Activated CD4-positive, CD25-positive, alpha-beta regulatory T cell (primary cell): Measurements from ENCODE around the gene PDSS2.
"Not testable (repeated sequence)": the region's sequence is repeated elsewhere in the genome, so short reads cannot be mapped to it uniquely, and the experiment has no call there.

Experiments
- DNase-seq, 4 experiments: peaks; one replicate each; lab custom pipeline; 2025; lab: John Stamatoyannopoulos, UW

The PDSS2 gene

DNA sequence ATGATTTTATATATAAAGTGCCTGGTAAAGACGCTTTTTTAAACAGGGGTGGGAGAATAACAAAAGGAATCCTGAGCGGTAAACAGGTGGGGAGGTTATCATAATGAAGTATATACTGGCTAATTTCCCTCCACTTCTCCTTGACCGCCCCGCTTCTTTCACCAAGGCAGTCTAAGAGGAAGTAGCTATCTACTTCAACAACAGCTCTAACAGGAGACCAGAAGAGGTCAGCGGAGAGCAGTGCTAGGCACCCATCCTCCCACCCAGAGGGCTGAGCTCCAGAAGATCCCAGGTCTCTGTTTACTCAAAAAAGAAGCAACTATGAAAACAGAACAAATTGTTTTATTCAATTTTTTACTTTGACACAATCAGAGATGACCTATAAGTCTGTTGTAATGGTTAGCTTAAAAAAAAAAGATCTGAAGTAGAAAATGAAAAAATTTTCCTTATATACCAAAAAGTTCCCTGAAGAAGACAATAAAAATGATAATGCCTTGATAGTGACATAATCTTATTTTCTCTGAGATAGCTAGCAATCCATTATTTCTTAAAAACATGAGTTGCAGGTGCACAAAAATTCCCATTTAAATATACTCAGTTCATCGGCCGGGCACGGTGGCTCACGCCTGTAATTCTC, 141.1 kb downstream of the PDSS2 start:
- no peak for DNase-seq

DNA sequence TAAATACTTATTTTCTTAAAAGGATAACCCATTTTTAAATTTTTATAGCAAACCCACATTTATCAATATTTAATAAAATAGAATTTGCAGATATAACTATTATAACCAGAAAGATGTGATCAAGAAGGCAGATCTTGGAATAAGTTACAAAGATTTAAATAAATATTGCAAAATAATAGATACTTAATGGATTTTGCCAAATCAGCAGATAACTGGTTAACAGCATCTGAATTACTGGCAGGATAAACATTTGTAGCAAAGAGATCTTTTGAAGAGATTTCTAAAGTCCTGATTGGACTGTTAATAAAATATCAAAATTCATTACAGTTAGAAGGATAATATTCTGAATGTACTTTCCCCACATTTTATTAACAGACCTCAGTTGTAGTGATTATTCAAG, 144.2 kb downstream of the PDSS2 start:
- no peak for DNase-seq

DNA sequence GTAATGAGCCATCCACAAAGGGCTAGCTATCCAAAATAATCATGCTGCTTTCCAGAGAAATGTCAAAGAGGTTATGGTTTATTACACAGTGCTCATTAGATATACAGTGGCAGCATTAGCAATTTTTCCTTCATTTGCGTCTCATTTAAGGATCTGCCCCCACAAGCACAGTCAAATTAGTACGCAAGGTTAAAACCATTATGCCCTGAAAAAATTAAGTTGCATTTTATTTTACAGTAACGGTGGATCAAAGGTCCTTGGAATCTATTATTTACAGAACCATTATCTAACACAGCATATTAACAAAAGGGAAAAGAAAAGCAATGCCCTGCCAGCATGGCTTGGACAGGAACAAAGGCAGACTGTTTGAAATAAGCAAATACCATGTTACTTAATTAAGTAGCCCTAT, 144.8 kb downstream of the PDSS2 start:
- no peak for DNase-seq

DNA sequence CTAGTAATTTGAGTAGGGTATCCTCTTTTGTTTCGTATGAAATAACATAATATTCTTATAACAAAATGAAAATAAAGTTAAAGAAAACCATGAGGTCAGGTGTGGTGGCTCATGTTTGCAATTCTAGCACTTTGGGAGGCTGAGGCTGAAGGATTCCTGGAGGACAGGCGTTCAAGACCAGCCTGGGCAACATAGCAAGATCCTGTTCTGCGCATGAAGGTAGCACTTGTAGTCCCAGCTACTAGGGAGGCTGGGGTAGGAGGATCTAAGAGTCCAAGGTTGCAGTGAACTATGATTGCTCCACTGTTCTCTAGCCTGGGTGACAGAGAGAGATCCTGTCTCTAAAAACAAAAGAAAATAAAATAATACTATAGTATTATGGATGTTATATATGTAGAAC, 145.6 kb downstream of the PDSS2 start:
- no peak for DNase-seq

DNA sequence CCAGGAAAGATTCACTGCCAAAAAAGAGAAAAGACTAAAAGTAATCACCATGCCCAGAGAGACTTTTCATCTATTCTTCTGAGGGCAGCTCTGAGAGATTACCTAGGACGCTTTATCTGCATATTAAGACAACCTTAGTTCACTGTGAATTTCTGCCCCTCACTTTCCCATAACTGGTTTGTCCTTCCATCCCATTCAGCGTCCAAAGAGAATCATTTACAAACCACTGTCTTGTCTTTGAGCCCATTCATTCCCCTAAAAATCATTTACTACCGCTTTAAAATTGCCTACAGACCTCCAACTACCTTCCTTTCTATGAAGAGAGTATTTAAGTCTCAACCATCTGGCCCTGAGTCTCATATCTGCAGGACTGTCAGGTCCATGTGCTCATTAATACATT, 149.0 kb downstream of the PDSS2 start:
- DNase-seq: no peak

DNA sequence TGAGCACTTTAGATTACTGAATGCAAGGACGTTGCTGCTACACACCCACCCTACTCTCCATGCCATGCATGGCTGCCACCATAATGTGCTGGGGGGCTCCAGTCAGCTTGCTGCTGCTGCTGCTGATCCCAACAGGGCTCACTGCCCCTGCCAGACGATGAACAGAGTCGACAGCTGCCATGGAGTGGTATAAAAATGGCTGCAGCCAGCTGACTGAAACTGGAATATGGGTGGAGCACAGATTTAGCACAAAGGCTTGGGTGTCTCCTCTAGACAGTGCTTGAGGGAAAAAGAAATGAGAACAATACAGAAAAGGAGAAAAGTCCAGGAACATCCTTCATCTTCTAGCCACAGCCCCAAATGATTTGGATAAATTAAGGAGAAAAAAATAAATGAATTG, 150.7 kb downstream of the PDSS2 start:
- DNase-seq: no peak

DNA sequence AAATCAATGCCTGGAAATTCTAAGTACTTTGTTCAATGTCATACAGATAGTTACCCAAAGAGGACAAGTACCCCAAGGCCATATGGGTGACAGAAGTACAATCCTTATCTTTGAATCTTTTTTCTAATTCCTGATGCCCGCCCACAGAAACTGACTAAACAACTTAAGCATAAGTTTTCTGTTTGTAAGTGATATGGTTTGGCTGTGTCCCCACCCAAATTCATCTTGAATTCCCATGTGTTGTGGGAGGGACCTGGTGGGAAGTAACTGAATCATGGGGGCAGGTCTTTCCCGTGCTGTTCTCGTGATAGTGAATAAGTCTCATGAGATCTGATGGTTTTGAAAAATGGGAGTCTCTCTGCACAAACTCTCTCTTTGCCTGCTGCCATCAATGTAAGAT, 153.4 kb downstream of the PDSS2 start:
- not testable (repeated sequence) for DNase-seq

DNA sequence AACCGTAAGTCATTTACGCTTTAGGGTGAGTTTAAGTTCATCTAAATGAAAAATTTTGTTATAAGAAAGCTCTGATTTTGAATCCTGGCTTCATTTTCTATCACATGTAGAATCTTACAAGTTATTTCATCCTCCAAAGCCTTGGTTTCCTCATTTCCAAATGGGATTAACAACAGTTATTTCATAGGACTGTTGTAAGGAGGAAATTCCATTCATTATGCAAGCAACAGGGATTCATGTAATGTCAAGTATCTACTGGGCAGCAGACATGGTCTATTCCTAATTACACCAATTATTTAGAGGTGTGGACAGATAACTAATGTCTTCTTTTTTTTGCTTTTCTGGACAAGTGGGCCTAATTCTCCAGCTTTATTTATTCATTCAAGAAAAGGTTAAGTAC, 154.0 kb downstream of the PDSS2 start:
- DNase-seq: no peak

DNA sequence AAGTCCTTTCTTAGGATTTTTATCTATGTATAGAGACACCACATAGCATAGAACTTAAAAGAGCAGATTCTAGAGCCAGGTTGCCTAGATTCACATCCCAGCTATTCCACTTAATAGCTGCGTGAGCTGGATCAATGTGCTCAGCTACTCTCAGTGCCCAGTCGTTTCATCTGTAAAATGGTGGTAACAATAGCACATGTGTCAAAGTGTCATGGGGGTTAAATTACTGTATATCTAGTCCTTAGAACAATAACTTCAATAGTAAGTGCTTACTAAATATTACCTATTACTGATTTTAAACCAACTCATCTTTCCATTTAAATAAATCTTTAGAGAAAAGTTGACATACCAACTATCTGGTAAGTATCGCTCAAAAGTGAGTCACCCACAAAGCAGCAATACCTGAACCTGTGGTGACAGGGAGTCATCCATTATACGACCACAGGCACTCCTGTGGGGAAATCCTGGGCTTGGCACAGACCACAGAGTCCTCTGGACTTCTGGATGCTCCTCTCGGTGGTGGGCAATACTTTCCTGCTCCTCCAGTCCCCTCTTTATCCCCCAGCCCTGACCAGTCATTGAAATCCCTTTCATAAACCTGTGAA, 154.8 kb downstream of the PDSS2 start:
- no peak for DNase-seq

DNA sequence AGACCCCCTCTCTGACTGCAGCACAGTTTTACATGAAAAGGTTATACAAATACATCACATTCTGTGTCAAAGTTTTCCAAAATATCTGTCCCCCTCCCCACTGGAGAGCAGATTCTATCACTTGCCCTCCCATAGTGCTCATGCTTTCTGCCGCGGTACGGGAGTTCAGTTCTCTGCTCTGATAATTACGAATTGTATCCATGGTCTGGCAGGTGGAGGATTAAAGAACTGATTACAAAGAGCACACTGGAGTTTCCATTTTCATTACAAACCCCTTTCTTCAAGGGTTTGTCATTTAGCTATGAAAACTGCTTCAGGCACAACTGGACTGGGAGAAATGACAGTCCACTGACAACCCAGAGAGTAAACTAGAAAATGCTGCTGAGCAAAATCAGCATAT, 166.0 kb downstream of the PDSS2 start:
- no peak for DNase-seq

DNA sequence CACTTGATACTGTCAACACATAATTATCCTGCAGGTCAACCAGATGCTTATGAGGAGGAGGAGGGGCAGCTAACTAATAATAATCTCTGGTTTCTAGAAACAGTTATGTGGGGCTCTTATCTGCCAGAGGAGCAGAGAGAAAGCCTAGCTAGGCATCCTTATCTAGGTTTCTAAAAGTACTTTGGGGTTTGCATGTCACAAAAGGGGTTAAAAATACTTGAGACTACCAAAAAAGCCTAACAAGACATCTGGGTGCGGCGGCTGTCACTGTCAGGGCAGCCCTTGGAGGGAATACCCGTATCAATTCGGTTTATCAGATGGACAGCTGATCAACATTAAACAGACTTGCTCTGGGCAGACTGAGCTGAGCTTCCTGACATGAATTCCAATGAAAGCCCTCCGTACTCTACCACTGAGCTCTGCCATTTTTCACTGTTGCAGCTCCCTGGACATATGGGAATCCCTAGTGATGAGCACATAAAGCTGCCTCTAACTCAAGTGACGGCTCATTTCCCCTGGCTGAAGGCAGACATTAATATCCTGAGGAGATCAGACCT, 166.6 kb downstream of the PDSS2 start:
- no peak for DNase-seq

DNA sequence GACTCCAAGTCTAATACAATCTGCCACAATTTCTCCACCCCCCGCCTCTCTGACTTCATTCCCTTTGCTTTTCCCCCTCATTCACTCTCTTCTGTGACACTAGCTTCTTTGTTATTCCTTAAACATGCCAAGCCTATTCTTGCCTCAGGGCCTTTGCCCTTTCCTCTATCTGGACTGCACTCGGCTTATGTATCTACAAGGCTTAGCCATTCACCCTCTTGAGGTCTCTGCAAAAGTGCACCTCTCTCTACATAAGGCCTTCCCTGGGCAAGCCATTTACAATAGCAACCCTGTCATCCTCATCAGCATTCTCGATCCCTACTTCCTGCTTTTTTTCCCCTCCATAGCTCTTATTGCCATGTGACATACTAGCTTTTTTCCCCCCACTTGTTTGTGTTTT, 168.9 kb downstream of the PDSS2 start:
- no peak for DNase-seq

DNA sequence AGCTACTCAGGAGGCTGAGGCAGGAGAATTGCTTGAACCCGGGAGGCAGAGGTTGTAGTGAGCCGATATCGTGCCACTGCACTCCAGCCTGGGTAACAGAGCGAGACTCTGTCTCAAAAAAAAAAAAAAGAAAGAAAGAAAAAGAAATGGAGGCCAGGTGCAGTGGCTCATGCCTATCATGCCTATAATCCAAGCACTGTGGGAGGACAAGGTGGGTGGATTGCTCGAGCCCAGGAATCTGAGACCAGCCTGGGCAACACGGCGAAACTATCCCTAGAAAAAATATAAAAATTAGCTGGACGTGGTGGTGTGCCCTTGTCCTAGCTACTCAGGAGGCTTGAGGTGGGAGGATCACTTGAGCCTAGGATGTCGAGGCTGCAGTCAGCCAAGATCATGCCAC, 170.1 kb downstream of the PDSS2 start:
- DNase-seq: not testable (repeated sequence)

DNA sequence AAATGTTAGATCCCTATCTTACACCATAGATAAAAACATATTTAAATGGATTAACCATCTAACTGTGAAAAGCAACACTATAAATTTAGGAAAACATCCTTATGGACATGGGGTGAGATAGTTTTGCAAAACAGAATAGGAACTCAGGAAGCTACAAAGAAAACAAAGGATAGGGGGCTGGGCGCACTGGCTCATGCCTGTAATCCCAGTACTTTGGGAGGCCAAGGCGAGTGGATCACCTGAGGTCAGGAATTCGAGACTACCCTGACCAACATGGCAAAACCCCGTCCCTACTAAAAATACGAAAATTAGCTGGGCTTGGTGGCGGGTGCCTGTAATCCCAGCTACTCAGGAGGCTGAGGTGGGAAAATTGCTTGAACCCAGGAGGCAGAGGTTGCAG, 173.7 kb downstream of the PDSS2 start:
- DNase-seq: not testable (repeated sequence)

DNA sequence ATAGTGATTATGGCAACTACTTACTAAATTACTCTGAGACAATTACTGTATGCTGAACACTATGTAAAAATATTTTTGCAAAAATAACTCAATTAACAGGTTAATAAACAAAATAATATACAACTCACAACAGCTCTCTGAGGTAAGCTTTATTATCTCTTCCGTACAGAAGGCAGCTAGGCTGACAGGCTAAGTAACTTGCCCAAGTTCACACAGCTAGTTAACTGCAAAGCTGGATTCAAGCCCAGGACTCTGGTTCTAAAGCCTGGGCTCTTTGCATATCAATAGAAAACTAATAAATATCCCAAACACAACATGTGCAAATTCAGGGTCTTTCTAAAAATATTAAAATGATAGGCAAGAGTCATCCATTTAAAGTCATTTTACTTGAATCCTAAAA, 174.6 kb downstream of the PDSS2 start:
- no peak for DNase-seq

DNA sequence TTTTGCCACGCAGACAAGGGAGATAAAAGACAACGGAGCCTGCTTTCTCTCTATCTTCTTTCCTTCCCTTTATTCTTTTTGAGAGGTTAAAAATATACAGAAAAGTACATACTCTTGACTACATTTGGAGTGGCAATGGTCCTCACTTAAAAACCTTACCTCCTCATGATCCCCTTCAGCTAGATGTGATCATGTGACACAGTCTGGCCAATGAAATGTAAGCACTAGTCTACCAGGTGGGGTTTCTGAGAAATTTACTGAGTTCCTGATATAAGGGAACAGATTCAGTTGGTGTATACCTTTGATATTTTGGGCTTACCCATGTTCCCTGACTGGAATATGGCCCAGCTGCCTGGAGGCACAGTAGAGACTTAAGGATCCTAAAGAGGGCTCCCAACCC, 178.6 kb downstream of the PDSS2 start:
- no peak for DNase-seq

DNA sequence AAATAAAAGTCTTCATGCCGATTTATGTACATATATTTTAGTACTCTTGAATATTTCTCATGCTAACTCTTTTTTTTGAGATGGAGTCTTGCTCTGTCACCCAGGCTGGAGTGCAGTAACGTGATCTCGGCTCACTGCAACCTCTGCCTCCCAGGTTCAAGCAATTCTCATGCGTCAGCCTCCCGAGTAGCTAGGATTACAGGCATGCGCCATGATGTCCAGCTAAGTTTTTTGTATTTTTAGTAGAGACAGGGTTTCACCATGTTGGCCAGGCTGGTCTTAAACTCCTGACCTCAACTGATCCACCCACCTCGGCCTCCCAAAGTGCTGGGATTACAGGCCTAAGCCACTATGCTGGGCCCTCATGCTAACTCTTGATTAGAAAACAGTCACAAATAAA, 179.4 kb downstream of the PDSS2 start:
- DNase-seq: not testable (repeated sequence)

DNA sequence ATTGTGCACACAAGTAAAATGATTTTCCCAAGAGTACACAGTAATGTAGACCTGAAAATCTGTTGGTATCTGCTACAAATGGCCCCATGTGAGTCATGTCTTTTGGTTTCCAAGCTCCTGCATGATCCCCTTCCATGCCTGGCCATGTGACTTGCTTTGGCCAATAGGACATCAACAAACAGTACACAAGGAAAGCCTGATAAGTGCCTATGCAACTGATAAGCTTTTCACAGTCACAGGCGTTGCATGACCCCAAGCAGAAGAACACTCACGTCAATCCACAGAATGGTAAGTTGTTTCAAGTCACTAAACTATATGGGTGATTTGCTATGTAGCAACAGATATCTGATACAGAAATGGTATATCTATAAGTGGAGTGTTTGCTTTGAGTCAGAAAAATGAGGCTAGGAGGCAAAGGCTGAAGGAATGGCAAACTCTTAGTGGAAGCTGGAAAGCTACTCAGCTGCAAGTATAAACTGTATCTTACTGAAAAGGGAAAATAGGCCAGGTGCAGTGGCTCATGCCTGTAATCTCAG, 184.0 kb downstream of the PDSS2 start:
- no peak for DNase-seq

DNA sequence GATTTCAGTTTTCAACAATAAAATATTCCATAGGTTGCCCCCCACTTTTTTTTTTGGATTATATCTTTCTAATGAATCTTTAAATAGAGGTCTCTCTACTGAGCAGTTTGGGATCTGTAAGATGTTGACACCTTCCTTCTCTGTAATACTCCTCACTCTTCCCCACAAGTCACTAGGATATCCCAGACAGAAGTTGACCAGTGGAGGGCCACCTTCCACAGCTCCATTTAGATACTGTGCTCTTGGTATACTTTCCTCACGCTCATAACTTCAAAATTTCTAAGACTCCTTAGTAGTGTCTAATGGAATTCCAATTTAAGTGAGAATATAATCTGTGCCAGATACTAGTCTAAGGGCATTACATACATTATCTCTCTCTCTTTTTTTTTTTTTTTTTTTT, 185.1 kb downstream of the PDSS2 start:
- no peak for DNase-seq

DNA sequence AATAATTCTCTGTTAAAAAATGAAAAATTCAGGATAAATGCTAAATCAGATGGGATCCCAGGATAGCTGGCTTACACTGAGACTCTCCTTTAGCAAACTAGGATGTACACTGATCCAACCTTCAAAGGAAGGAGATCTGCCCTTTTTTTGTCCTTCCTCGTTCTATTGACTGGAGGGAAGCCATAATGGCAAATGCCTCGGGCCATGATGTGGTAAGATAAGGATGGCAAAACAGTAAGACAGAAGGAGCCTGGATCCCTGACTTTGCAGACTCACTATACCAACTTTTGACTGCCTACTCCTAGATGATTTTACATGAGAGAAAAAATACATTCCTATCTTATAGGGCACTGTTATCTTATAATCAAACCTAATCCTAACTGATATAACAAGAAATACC, 187.1 kb downstream of the PDSS2 start:
- no peak for DNase-seq

DNA sequence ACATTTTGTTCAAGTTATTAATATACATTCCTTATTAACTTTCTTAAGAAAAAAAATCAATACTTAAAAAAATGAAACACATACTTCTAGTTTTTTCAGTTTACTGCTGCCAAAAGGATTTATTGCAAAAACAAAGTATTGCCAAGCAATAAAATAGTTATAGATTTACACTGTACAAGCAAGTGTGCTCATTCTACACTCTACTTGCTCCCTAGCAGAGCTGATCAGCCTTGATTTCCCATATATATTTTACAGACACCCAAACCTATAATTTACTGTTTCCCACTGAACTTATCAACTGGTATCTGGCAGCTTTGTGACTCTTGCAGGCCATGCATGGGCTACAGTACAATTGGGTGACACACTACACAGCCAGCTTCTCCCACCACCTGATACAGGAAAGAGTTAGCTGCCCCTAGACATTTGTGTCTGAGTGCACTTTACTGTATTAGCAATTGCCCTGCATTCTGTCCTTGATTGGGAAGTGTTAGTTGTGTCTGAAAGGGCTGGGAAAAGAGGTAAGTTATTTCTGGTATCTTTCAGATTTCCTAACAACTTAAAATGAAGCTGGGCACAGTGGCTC, 188.1 kb downstream of the PDSS2 start:
- no peak for DNase-seq

DNA sequence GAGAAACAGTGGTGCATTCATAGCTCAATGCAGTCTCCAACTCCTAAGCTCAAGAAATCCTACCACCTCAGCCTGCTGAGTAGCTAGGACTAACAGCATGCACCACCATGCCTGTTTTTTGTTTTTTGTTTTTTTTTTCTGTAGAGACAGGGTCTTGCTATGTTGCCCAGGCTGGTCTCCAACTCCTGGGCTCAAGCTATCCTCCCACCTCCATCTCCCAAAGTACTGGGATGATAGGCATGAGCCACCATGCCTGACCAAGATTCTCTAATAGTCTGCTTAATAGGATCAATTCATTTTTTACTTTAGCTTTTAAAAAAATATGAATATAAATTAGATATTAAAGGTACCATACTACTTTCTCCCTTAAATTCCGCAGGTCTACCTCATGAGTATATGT, 191.7 kb downstream of the PDSS2 start:
- no peak for DNase-seq

DNA sequence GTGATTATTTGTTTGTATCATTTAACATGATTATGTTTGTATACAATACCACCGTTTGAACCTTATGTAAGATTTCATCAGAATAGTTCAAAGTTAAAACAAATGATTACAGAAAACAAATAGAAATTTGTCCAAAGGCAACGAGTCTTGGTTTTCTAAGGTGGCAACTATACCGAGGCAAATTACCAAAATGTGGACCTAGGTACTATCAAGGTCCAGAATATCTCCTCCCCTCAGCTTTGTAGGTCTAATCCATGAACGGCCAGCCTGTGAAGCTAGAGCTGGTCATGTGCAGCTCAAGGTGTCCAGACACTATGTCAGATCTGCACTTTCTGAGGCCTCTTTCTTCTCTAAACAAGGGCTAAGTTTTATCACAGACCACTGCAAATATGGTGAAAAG, 192.4 kb downstream of the PDSS2 start:
- DNase-seq: no peak
